Skin of body (tissue), 2 donors: Measurements from ENCODE around the gene ST6GAL1. TPM values are rescaled to one million over a fixed set of nuclear protein-coding genes. Genes with fewer than 3 reads are reported as not detected.
"Not testable (repeated sequence)": the region's sequence is repeated elsewhere in the genome, so short reads cannot be mapped to it uniquely, and the experiment has no call there.

Source experiments
- DNase-seq: peaks from one replicate; lab custom pipeline; 2025; lab: John Stamatoyannopoulos, UW
- total RNA-seq: library from RNA; depleted of rRNA; stranded (reverse); fragments of >200 nt; gene quantifications from one replicate; pipeline ENCODE4 v1.2.3, GENCODE V29; 2014

Gene ST6GAL1
- total RNA-seq, 1 donor from 2014 or later: 16.7 TPM

GRCh38 chr3:187044206-187044605 is 113.9 kb downstream of the ST6GAL1 start:
- no peak for DNase-seq

DNA sequence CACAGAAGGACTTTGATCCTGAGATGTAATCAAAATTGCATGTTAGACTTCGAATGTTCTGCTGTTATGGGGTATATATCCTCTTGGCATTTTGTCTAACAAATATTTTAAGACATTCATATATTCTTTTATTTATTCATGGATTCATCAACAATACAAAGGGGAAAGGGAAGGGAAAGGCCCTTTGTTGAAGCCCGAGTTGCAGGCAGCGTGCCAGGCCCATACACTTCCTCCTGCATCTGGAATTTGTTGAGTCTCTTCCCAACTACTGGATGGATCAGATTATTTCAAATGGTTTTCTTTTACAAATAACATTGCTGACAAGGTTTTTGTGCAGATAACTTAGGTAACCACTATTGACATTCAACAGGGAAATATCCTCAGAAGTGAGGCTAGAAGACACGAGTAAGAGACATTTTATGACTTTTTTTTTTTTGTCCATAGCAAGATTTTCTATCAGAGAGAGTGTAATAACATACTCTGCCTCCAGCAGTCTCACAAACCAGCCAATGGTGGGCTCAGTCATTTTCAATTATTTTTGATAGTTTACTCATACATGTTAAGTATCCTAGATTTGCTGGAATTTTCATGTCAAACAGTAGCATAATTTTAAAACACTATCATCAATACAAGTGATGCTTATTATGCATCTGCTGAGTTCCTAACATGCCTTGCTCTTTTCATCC is 114.7 kb downstream of the ST6GAL1 start:
- DNase-seq: no peak

GRCh38 chr3:187046033-187046432 is 115.7 kb downstream of the ST6GAL1 start:
- DNase-seq: no peak

DNA sequence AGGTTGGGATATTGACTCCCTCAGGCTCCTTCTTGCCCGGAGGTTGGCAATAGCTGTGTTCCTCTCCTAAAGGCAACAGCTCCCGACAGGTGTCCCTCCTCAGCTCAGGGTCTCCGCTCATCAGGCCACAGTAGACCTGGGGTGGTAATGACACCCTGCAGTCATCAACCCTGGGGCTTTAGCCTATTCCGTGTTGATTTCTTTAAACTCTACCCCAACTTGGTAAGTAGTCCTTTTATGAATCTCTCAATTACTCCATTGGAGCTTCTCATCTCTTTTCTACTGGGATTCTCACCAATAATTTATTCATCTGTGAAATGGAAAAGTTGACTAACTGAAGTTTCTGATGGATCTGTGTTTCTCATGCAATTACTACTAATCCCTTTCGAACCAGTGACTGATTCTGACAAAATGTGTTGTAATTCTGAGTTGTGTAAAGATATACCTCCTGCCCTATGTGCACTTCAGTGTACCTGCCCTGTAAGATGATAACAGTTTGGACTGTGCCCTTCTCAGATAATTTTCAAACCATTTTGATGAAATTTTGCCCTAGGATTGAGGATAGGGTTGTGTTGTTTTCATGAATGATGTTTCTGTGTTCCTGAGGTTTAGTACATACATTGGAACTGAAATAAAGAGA is 119.3 kb downstream of the ST6GAL1 start:
- DNase-seq: no peak

GRCh38 chr3:187051066-187051465 is 120.7 kb downstream of the ST6GAL1 start:
- no peak for DNase-seq

GRCh38 chr3:187051724-187052366 is 121.5 kb downstream of the ST6GAL1 start:
- no peak for DNase-seq

DNA sequence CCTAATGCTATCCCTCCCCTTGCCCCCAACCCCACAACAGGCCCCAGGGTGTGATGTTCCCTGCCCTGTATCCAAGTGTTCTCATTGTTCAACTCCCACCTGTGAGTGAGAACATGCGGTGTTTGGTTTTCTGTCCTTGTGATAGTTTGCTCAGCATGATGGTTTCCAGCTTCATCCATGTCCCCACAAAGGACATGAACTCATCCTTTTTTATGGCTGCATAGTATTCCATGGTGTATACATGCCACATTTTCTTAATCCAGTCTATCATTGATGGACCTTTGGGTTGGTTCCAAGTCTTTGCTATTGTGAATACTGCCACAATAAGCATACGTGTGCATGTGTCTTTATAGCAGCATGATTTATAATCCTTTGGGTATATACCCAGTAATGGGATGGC is 122.1 kb downstream of the ST6GAL1 start:
- not testable (repeated sequence) for DNase-seq

GRCh38 chr3:187054433-187054832 is 124.1 kb downstream of the ST6GAL1 start:
- DNase-seq: not testable (repeated sequence)

DNA sequence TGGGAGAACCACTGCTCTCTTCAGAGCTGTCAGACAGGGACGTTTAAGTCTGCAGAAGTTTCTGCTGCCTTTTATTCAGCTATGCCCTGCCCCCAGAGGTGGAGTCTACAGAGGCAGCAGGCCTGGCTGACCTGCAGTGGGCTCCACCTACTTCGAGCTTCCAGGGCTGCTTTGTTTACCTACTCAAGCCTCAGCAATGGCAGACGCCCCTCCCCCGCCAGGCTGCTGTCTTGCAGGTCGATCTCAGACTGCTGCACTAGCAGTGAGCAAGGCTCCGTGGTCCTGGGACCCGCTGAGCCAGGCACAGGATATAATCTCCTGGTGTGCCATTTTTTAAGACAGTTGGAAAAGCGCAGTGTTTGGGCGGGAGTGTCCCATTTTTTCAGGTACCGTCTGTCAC is 127.5 kb downstream of the ST6GAL1 start:
- DNase-seq: not testable (repeated sequence)

GRCh38 chr3:187061748-187062147 is 131.4 kb downstream of the ST6GAL1 start:
- no peak for DNase-seq

GRCh38 chr3:187062526-187063177 is 132.3 kb downstream of the ST6GAL1 start:
- DNase-seq: no peak

GRCh38 chr3:187063286-187064121 is 133.2 kb downstream of the ST6GAL1 start:
- no peak for DNase-seq

DNA sequence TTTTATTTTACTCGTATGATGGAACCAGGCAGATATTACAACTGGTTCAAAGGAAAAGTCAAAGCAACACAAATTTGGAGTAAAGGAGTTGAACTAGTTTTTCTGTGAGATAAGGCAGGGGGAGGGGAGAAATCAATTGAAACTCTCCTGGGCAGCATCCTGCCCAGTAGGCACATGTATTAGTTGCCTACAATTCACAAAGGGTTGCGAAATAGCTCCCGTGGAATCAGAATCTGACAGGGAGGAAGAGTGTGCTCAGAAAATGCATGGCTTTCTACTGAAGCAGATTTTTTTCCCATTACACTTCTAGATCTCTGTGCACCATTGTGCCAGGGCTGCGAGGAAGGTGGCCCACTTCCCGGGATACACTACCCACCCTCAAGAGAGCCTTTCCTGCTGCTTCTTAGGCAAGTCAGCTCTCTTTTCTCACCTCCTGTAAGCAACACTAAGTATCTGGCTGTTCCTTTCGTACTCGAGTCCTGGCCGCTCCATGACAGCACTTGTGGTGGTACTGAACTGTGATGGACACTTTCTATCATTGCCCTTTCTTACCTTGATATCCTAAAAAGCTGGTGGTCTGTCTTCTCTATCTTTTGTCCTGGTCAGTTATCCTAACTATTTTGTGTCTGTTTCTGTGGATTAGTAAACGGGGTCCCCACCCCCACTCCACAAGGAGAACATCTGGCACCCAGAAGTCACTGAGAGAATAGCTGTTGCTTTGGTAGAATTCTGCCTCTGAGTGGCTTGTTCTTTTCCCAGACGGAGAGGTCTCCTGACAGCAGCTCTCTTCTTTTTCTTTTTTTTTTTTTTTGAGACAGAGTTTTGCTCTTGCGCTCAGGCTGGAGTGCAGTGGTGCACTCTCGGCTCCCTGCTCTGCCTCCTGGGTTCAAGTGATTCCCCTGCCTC is 134.1 kb downstream of the ST6GAL1 start:
- DNase-seq: peak; percentile 86

- peak; percentile 7 for DNase-seq
Observed at GRCh38 chr3:187066228-187066995, 136.1 kb downstream of the ST6GAL1 start.

- DNase-seq: no peak
Observed at GRCh38 chr3:187068787-187069186, 138.5 kb downstream of the ST6GAL1 start.

DNA sequence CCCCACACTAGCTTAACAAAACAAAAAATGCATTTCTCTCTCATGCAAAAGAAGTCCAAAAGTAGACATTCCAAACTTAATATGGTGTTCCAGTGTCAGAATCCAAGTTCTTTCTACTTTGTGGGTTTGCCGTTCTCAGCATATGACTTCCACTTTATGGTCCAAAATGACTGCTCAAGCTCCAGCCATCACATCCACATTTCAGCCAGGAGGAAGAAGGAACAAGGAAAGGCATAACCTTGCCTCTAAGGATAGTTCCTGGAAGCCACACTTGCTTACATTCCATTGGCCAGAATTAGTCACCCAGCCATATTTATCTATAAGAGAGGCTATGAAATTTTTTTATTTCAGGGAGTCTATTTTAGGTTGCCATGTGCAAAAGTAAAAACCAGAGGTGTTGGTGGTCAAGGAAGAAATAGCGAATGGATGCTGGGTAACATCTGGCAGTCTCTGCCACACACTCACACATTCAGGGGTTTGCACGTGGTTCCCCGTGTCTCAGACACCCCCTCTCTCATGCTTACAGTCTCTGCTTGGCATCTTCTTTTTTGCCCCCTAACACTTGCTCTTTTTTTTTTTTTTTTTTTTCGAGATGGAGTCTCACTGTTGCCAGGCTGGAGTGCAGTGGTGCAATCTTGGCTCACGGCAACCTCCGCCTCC is 139.7 kb downstream of the ST6GAL1 start:
- no peak for DNase-seq

GRCh38 chr3:187072102-187072501 is 141.8 kb downstream of the ST6GAL1 start:
- DNase-seq: no peak

DNA sequence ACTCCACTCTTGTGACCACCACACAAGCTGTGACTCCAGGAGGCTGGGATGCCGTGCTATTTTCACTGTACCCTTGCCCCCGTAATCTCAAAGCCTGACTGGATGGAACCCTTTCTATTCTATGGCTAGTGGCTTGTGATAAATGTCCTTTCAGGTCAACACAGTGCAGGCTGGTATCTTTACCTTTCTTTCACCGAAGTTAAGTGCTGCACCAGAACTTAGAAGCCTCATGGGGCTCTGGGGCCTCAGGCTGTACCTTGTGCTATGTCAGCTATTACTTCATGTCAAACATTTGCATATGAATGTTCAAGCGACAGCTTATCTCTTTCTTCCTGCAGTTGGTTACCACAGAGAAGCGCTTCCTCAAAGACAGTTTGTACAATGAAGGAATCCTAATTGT is 142.2 kb downstream of the ST6GAL1 start:
- no peak for DNase-seq

DNA sequence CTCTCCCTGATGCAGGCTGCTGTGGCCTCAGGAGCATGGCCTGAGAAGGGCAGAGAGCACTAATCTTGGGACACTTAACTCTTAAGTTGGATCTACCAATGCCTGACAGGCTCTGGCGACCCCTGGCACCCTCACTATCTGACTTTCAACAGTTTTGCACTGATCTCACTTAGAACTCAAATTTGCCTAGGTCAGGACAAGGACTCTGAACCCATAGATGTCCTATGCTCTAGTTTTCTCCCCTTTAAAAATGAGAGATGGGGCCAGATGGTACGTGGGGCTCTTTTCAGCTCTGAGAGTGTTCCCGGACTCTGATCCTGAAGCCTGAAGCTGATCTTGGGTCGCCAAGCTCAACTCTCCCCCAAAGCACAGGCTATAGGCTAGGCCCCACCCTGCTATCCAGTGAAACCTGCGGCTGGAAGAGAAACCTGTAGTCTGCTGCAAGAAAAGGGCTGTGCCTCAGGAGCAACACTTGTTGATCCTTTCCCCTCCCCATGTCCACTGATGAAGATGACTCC is 143.3 kb downstream of the ST6GAL1 start:
- DNase-seq: no peak
